ENCODE results near the gene ALOX5AP.

GRCh38 chr13:30746791-30747190, 11.4 kb downstream of the ALOX5AP start:
- TF ChIP-seq POLR2AphosphoS5 (IDR thresholded peaks at IDR 0.05) (no peak), CTCF (IDR thresholded peaks at IDR 0.05) (no peak), EP300 (IDR thresholded peaks at IDR 0.05) (no peak)

All from upper lobe of left lung (tissue), 4 donors.